GM12873 (cell line): ENCODE results near the gene PHACTR2.

Experiments
- TF ChIP-seq, protein P1 (sequence below): IDR thresholded peaks from 2 replicates; pipeline ENCODE4 v1.5.1; 2012; ENCODE audit warnings: low read depth, mild to moderate bottlenecking, moderate library complexity, low read length, control low read depth; ENCODE audit not compliant: insufficient read depth; ENCODE audit errors: missing control alignments

PHACTR2 gene

DNA sequence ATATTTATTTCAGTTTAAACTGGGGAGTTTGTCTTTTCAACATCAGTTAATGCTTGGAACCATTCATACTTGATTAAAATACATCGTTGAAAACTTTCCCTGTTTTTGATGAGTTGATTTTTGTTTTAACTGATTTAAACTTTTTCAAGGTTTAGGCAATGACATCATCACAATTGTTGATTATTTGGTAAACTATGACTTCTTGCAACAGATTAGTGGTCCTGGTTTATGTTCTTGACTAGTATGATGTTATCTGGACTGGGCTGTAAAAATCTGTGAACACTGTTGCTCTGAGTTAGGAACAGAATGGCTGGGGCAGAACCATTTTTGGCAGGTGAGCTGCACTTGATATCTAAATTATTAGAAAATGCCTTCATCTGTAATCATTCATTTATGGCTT lies 186.5 kb downstream of the PHACTR2 start, which contains the start of gene ZC2HC1B:
TSS of gene ZC2HC1B (plus strand) at position 241 of the 400 bp plus-strand sequence. CDS start at position 307, 66 bp downstream.
- TF ChIP-seq, protein P1, sequence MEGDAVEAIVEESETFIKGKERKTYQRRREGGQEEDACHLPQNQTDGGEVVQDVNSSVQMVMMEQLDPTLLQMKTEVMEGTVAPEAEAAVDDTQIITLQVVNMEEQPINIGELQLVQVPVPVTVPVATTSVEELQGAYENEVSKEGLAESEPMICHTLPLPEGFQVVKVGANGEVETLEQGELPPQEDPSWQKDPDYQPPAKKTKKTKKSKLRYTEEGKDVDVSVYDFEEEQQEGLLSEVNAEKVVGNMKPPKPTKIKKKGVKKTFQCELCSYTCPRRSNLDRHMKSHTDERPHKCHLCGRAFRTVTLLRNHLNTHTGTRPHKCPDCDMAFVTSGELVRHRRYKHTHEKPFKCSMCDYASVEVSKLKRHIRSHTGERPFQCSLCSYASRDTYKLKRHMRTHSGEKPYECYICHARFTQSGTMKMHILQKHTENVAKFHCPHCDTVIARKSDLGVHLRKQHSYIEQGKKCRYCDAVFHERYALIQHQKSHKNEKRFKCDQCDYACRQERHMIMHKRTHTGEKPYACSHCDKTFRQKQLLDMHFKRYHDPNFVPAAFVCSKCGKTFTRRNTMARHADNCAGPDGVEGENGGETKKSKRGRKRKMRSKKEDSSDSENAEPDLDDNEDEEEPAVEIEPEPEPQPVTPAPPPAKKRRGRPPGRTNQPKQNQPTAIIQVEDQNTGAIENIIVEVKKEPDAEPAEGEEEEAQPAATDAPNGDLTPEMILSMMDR, result no peak

DNA sequence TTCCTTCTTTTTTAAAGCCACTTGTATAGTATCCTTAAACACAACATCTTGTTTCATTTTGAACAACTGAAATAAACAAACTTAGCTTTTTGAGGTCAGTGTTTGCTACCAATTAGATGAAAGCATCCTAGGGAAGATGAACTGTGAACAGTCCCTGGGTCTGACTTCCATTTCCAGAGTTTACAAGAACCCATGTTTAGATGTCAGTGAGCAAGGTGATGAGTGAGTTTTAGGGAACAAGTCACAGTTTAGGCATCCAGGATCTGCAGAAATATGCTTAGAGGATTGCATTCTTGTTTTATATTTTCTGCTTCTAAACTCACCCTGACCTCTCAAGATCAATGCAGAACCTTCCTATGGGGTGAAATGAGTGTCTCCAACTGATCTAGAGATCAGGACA lies 189.5 kb downstream of the PHACTR2 start:
- TF ChIP-seq, protein P1, result no peak

DNA sequence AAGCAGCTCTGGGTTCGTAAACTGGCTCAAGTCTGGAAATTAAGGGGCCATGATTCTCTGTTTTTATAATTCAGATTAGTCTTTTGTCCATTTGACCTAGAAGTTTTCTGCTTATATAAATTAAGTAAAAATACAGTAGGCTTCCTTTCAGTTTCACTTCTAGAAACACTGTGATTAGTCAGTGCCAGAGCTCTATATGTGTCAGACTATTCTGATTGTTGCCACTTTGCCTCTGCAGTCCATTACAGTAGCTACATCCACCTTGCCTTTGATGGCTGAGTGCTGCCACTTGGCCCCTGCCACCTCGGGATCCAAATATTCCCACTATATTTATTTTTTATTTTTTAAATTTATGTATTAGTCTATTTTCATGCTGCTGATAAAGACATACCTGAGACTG lies 194.4 kb downstream of the PHACTR2 start:
- TF ChIP-seq, protein P1, result no peak

DNA sequence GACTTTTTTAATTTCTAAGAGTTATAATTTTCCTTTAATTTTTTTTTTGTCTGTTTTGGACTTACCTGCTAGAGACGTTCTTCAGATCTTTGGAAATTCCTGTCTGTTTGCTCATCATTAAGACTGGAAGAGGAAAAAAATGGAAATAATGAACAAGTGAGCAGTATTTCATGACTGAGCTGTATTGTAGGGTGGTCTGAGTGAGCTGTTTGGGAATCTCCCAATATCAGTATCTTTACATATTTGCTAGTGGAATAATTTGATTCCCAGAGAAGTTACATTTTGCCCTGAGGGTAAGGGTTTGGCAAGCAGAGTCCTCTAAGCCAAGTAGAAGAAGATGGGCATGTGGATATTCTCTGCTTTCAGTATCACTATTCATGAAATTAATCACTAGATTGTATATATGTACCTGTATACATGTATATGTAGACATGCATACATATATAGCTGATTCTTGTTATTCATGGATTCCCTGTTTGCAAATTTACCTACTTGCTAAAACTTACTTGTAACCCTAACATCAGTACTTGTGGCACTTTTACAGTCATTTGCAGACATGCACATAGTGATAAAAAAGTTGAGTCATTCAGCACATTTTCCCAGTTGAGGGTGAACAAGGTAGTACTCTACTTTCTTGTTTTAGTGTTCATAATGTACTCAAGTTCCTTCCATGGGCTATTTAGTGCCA lies 200.0 kb downstream of the PHACTR2 start:
- TF ChIP-seq, protein P1, result no peak

DNA sequence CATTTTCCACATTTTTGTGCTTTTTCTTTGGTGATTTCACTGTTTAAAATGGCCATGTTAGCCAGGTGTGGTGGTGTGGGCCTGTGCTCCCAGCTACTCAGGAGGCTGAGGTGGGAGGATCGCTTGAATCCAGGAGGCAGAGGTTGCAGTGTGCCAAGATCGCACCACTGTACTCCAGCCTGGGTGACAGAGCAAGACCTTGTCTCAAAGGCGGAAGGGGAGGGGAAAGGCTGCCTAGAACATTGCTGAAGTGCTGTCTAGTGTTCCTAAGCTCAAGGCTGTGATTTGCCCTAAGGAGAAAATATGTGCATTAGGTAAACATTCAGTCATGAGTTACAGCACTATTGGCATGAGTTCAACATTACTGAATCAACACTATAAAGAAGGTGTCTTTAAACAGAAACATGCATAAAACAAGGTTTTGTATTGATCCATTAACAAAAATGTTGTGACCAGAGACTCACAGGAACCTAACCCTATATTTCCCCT lies 200.6 kb downstream of the PHACTR2 start:
- TF ChIP-seq, protein P1, result no peak

DNA sequence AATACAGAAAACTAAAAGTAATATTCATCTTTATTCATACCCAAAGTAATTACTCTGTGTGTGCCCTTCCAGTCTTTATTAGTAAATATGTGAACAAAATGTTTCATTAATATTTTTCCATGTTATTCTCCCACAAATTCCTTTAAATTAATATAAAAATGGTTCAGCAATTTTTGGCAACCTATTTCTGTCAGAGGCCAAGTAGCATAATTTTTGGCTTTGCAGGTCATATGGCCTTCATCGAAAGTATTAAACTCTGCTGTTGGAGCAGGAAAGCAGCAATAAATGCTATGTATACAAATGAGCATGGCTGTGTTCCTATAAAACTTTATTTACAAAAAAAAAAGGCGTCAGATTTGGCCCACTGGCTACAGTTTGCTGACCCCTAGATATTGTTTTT lies 202.6 kb downstream of the PHACTR2 start:
- TF ChIP-seq, protein P1, result no peak
